Epithelial cell of proximal tubule (primary cell): Measurements from ENCODE around the gene PEAK1. TPM values are rescaled to one million over a fixed set of nuclear protein-coding genes. Genes with fewer than 3 reads are reported as not detected.
A peak's percentile ranks its signal among the peaks of the same experiment; 100 is the strongest.

ENCODE experiments used
- DNase-seq: peaks from one replicate; pipeline ENCODE4 v3.0.0-alpha.2; 2011; ENCODE audit warnings: low read depth
- H3K4me3 ChIP-seq: 2 replicates; pipeline ENCODE4 v1.5.1; 2011; ENCODE audit warnings: low read depth, mild to moderate bottlenecking, low read length
- CTCF ChIP-seq: conservative IDR thresholded peaks from 2 replicates; pipeline ENCODE4 v1.5.1; 2012; ENCODE audit warnings: low read depth, mild to moderate bottlenecking, low read length
- total RNA-seq: library from RNA; depleted of rRNA; stranded (reverse); fragments of >200 nt; gene quantifications from 2 replicates; pipeline ENCODE4 v1.2.3, GENCODE V29; 2015

The PEAK1 gene
- total RNA-seq, 1 donor from 2014 or later: 8.1 TPM

DNA sequence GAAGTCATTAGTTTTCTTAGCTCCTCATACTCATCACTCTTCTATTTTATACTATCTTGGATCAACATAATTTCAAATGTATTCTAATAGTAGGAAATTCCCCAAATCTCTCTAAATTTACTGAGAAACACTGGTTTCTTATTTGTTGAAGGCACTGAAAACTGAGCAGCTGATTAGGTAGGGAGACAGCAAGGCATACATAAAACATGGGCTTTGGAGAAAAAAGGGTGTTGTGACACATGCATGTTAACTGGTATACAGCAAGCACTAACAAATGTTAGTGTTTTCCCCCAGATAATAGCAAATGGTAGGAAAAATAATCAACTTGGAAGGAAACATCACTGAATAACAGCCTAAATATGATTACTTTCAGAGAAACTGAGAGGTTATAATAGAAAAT is 223.5 kb downstream of the PEAK1 start:
- H3K4me3 ChIP-seq: no peak overlapping the region
- DNase-seq: no peak
- TF ChIP-seq CTCF: no peak

DNA sequence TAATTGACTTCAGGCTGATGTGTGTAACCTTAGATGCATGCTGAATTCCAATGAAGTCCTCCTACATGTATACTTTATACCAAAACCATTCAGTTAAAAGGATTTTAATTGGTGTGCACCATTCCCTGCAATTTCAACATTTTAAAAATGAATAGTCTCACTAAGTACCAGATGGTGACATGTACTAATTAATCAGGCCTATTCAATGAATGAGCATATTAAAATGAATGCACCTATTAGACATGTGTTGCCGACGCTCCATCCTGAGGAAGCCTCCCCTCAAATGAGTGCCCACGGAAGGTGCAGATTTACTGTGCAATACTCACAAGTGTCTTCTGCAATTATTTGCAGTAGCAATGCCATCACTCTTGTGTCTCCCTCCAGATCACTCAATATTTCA is 224.3 kb downstream of the PEAK1 start:
- H3K4me3 ChIP-seq: no peak overlapping the region
- no peak for TF ChIP-seq CTCF
- no peak for DNase-seq

- DNase-seq: no peak
- no peak for TF ChIP-seq CTCF
- H3K4me3 ChIP-seq: no peak overlapping the region
Measured at GRCh38 chr15:77192451-77192850, 227.5 kb downstream of the PEAK1 start.

DNA sequence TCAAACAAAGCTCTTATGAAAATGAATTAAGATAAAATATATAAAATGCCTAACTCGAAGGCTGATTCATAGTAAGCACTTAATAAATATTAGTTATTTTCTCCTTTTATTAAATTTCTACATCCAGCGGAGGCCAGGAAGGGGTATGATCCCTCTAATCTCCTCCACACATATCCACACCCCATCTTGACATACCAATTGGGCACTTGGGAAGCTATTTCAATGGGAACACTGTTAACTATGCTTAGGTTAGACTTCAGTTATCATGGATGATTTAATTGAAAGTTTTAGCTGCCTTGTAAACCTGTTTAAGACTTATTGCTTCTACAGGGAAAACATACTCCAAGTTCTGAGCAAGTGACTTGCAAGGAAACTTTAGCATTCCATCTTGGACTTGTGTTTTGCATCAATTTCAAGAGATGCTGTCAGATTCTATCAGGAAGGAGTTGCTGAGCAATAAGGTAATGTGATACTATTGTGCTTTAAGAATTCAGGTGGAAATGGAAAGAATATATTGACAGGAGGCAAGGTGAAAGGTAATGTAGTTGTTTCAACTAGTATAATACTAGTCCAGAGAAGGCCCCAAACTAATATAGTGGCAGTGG is 228.6 kb downstream of the PEAK1 start:
- TF ChIP-seq CTCF: no peak
- no peak overlapping the region for H3K4me3 ChIP-seq
- no peak for DNase-seq

DNA sequence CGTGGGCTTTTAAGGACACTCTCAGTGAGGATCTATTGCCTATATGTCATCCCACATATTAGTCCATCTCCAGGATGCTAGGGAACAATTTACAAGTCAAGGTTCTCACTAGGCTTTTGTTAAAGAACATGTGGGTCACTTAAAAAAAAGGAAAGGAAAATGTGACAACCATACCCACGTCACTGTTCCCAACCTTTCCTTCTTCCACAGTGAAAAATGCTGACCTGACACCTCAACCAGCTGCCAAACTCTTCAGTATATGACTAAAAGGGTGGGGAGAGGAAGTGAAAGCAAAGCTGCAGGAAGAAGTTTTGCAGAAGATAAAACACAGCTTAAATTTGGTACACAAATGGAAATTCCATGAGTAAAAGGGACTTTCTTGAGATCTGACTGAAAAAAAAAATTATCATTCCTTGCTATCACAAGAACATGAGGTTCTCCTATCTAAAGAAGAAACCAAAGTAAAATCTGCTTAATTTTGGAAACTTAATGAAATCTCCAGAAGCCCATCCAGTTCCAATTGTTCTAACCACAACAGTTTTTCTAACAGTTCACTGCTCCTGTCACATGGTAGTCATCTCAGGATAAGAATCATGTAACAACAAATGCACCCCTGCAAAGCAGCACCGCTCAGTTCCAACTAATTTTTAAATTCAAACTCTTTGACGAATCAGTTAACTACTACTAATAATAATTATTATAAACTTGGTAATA is 232.0 kb downstream of the PEAK1 start:
- TF ChIP-seq CTCF: no peak
- no peak for DNase-seq
- H3K4me3 ChIP-seq: no peak overlapping the region

- H3K4me3 ChIP-seq: no peak overlapping the region
- no peak for DNase-seq
- peak; percentile 68 for TF ChIP-seq CTCF
Measured at GRCh38 chr15:77186594-77187011, 233.3 kb downstream of the PEAK1 start.
